Measurements from ENCODE around the gene PKNOX2.

PKNOX2 gene

DNA sequence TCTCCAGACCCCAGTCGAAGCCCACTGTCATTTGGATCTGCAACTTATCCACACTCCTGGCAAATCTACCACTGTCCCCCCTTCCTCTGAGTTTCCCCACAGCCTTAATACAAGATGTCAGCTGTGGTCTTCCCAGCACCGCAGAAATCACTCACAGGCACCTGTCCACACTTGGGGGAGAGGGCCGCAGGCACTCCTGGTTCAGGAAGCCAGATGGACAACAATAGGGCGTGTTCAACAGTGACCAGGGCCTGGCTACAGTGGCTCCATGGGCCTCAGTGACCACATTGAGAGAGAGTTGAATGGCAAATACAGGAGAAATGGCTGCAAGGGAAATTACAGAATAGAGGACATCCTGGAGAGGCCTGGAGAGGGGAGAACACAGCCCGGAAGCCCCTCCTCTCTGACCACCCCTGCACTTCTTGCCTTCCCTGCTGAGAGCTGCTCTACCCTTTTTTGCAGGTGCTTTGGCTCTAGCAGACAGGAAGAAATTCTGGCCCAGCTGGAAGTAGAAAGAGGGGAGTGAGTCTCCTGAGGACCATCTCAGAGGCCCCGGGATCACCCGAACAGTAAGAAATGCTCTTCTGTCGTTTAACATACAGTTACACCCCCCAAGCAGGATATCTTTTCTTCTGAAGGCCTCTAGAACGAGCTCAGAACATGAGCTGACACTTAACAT is 166.9 kb downstream of the PKNOX2 start:
- in situ Hi-C loops (cut with MboI; ENCODE audit: low sequenced_read_pairs), result loop anchor here (25.0 kb wide), 1 partner anchor 369 kb away; the partner anchor contains the start of gene CCDC15

- in situ Hi-C loops (cut with MboI; ENCODE audit: low sequenced_read_pairs), result loop anchor here (25.0 kb wide), 1 partner anchor 371 kb away; the partner anchor contains the start of gene CCDC15
Observed at GRCh38 chr11:125332821-125333220, 168.3 kb downstream of the PKNOX2 start.

- in situ Hi-C loops (cut with MboI; ENCODE audit: low sequenced_read_pairs), result loop anchor here (25.0 kb wide), 1 partner anchor 371 kb away; the partner anchor contains the start of gene CCDC15
Observed at GRCh38 chr11:125333354-125334073, 169.0 kb downstream of the PKNOX2 start.

GRCh38 chr11:125335106-125335505 is 170.6 kb downstream of the PKNOX2 start:
- in situ Hi-C loops (cut with MboI; ENCODE audit: low sequenced_read_pairs), result loop anchor here (25.0 kb wide), 1 partner anchor 373 kb away; the partner anchor contains the start of gene CCDC15

- in situ Hi-C loops (cut with MboI; ENCODE audit: low sequenced_read_pairs), result loop anchor here (25.0 kb wide), 1 partner anchor 376 kb away; the partner anchor contains the start of gene CCDC15
Observed at GRCh38 chr11:125337836-125338834, 173.6 kb downstream of the PKNOX2 start.

DNA sequence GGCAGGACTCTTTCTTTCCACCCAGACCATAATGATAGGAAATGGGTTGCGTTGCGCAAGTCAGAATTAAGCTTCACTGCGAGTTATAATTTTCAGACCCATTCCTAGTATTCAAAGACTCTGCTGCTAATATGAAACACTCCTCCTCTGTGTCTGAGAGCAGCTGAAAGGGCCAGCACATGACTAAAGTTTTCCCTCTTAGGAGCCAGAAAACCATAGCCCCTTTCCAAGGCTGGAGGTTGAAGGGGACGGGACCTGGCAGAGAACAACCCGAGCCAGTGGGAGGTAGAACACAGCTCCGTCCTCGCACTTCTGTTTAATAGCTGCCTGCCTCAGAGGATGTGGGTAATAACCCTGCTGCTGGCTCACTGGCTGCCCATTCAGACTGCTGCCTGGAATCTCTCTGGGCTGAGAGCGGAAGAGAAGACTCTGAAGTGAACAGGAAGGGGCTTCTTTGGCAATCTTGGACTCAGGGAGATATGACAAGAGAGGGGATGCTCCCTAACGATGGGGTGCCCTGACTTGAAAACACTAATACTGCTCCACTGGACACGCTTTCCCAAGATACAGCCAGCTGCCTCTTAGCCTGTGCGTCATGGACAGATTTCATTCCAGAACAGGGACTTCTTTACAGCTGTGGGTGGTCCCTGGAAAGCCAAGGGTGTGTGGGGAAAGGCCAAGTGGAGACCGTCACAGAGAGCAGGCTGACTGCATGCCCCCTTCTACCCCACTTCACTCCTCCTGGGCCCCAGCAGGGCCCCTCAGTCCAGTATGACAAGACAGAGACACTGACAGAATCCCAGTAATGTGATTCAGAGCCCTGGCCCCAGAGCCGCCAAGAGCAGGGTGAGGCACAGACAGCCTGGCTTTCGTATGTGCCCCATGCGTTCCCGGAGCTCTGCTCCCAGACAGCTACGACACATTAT is 174.6 kb downstream of the PKNOX2 start:
- in situ Hi-C loops (cut with MboI; ENCODE audit: low sequenced_read_pairs), result loop anchor here (25.0 kb wide), 1 partner anchor 377 kb away; the partner anchor contains the start of gene CCDC15

DNA sequence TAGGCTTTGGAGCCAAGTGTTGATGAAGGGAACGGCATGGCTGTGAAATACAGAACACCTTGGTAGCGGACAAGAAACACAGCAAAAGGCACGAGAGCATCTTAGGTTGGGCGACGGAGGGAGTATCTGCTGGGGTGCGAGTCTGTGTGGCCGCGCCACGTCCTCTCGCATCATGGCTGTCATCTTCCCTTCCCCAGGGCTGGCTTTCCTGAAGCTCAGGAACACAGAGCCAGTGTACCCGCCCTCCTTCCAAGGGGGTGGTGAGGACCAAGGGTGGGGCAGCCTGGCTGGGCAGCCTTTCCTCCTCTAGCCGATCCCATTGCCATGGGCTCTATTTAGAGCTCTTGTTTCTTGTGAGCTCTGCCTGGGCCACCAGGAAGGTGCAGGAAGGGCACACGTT is 177.1 kb downstream of the PKNOX2 start:
- in situ Hi-C loops (cut with MboI; ENCODE audit: low sequenced_read_pairs), result loop anchor here (25.0 kb wide), 1 partner anchor 379 kb away; the partner anchor contains the start of gene CCDC15

GRCh38 chr11:125342281-125342930 is 177.9 kb downstream of the PKNOX2 start:
- in situ Hi-C loops (cut with MboI; ENCODE audit: low sequenced_read_pairs), result loop anchor here (25.0 kb wide), 1 partner anchor 380 kb away; the partner anchor contains the start of gene CCDC15

- in situ Hi-C loops (cut with MboI; ENCODE audit: low sequenced_read_pairs), result loop anchor here (25.0 kb wide), 1 partner anchor 381 kb away; the partner anchor contains the start of gene CCDC15
Observed at GRCh38 chr11:125343086-125343717, 178.7 kb downstream of the PKNOX2 start.

- in situ Hi-C loops (cut with MboI; ENCODE audit: low sequenced_read_pairs), result loop anchor here (25.0 kb wide), 1 partner anchor 381 kb away; the partner anchor contains the start of gene CCDC15
Observed at GRCh38 chr11:125343718-125344131, 179.2 kb downstream of the PKNOX2 start.

DNA sequence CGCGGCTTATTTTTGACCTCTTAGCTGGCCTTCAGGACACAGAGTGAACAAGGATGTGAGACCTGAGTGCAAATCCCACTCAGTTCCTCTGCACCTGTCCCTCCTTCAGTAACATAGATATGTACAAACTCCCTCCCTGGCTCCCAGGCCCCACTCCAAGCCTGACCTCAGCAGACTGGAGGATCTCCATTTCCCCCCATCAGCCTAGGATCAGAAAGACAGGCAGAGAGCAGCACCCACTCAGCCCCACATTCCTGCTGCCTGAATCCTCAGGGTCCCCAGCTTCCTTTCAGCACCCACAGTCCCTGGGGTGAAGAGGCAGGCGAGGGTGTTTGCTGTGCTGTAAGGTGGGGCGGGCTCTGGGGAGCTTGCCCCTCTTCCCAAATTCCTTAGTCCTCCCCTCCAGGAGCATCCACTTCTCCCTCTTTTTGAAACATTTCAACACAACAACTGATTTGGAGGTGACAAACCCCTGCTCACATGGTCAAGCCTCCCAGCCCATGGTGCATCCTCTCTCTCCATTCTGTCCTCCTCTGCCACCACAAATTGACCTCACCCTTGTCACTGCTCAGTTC is 180.4 kb downstream of the PKNOX2 start:
- in situ Hi-C loops (cut with MboI; ENCODE audit: low sequenced_read_pairs), result loop anchor here (25.0 kb wide), 1 partner anchor 383 kb away; the partner anchor contains the start of gene CCDC15

- in situ Hi-C loops (cut with MboI; ENCODE audit: low sequenced_read_pairs), result loop anchor here (25.0 kb wide), 1 partner anchor 383 kb away; the partner anchor contains the start of gene CCDC15
Observed at GRCh38 chr11:125345421-125346178, 181.0 kb downstream of the PKNOX2 start.

DNA sequence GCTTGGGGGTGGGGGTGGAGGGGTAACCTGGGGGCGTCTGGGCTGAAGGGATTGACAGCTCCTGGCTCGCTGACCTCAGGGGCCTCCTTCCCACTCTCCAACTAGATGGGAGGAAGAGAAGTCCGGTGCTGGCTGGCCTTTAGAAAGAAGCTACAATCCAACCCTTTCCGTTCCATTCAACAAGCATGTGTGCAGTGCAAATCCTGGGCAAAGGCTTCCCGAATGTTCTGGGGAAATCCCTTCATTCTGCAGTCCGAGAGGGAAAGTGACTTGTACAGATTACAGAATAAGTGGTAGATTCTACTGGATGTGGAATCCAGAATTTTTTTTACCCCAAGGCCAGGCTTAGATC is 181.6 kb downstream of the PKNOX2 start:
- in situ Hi-C loops (cut with MboI; ENCODE audit: low sequenced_read_pairs), result loop anchor here (25.0 kb wide), 1 partner anchor 384 kb away; the partner anchor contains the start of gene CCDC15

GRCh38 chr11:125346565-125347260 is 182.2 kb downstream of the PKNOX2 start:
- in situ Hi-C loops (cut with MboI; ENCODE audit: low sequenced_read_pairs), result loop anchor here (25.0 kb wide), 1 partner anchor 384 kb away; the partner anchor contains the start of gene CCDC15

DNA sequence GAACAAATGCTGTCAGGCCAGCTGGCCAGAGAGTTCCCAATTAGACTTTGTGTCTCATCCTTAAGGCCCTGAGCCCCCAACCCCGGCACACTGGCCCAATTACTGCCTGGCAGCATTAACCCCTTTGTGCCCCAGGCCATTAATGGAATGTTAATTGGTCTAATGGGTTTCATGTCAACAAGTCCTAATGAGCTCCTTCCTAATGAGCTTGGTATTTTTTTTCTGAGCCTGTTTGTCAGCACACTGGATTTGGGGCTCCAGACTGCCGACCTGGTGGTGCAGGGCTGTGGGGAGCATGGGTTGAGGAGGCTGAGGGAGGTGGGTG is 182.7 kb downstream of the PKNOX2 start:
- in situ Hi-C loops (cut with MboI; ENCODE audit: low sequenced_read_pairs), result loop anchor here (25.0 kb wide), 1 partner anchor 385 kb away; the partner anchor contains the start of gene CCDC15

GRCh38 chr11:125348141-125348651 is 183.6 kb downstream of the PKNOX2 start:
- in situ Hi-C loops (cut with MboI; ENCODE audit: low sequenced_read_pairs), result loop anchor here (25.0 kb wide), 1 partner anchor 386 kb away; the partner anchor contains the start of gene CCDC15
